ENCODE data around the gene CDK11B.

DNA sequence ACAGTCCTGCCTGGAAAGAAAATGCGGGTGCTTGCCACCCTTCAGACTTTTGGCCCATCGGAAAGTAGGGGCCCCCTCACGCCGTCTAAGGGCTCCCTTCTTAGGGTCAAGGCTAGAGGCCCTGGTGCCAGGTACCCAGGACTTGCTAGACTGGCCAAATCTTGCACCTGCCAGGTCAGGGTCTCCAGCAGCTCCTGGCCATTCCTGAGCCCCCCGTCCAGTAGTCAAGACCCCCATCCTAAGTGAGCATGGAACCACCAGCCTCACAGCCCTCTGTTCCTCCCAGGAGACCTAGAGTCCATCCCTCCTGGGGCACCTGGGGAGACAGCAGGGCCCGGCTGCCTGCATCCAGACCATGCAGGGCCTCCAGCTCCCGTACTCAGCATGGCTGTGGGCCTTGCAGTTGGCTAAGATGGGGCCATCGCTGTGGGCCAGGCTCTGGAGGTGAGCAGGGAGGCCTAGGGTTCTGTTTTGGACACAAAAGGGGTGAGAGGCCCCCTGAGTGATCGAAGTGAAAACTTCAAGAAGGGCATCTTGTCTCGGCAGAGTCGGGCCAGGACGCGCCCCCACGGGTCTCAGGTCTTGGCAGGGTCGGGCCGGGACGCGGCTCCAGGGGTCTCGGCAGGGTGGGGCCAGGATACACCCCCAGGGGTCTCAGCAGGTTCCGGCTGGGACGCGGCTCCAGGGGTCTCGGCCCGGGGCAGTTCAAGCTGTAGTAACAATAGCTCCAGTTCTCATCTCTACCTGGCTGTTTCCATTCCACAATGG lies 64.8 kb downstream of the CDK11B start:
- no peak for TF ChIP-seq EZH2 (IDR thresholded peaks at IDR 0.05; ENCODE audit: low read length)
- TF ChIP-seq, protein P1, sequence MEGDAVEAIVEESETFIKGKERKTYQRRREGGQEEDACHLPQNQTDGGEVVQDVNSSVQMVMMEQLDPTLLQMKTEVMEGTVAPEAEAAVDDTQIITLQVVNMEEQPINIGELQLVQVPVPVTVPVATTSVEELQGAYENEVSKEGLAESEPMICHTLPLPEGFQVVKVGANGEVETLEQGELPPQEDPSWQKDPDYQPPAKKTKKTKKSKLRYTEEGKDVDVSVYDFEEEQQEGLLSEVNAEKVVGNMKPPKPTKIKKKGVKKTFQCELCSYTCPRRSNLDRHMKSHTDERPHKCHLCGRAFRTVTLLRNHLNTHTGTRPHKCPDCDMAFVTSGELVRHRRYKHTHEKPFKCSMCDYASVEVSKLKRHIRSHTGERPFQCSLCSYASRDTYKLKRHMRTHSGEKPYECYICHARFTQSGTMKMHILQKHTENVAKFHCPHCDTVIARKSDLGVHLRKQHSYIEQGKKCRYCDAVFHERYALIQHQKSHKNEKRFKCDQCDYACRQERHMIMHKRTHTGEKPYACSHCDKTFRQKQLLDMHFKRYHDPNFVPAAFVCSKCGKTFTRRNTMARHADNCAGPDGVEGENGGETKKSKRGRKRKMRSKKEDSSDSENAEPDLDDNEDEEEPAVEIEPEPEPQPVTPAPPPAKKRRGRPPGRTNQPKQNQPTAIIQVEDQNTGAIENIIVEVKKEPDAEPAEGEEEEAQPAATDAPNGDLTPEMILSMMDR (optimal IDR thresholded peaks at IDR 0.05 in 1 of 3, IDR thresholded peaks at IDR 0.05 in 1 of 3, conservative IDR thresholded peaks at IDR 0.05 in 1 of 3; ENCODE audit: extremely low read depth in 1 of 3, insufficient read depth in 2 of 3, low read length in 3 of 3), result no peak
